Mesothelial cell of epicardium (in vitro differentiated cells): ENCODE results near the gene GJA10. TPM values are rescaled to one million over a fixed set of nuclear protein-coding genes. Genes with fewer than 3 reads are reported as not detected.
"Not testable (repeated sequence)": the region's sequence is repeated elsewhere in the genome, so short reads cannot be mapped to it uniquely, and the experiment has no call there.

Source experiments
- DNase-seq, 2 experiments: peaks; one replicate each; pipeline ENCODE4 v3.0.0; 2021; ENCODE audit warnings: low spot score in 2 of 2; ENCODE audit not compliant: unreplicated experiment in 2 of 2
- H3K27ac Mint-ChIP-seq: 2 replicates; pipeline ENCODE4 v1.8.0; 2021; ENCODE audit warnings: mixed read lengths
- H3K27me3 Mint-ChIP-seq: 2 replicates; pipeline ENCODE4 v1.8.0; 2021; ENCODE audit warnings: low read depth, mixed read lengths
- H3K36me3 Mint-ChIP-seq: 2 replicates; pipeline ENCODE4 v1.8.0; 2021; ENCODE audit warnings: mixed read lengths
- H3K4me1 Mint-ChIP-seq: 2 replicates; pipeline ENCODE4 v1.8.0; 2021; ENCODE audit warnings: mixed read lengths
- H3K4me3 Mint-ChIP-seq: 2 replicates; pipeline ENCODE4 v1.8.0; 2021; ENCODE audit warnings: mild to moderate bottlenecking, moderate library complexity, mixed read lengths
- H3K9me3 Mint-ChIP-seq: 2 replicates; pipeline ENCODE4 v1.8.0; 2021; ENCODE audit warnings: mixed read lengths
- total RNA-seq: library from RNA; stranded (reverse); gene quantifications from 3 replicates; pipeline ENCODE4 v1.2.1, GENCODE V29; 2021
- TF ChIP-seq, protein P1 (sequence below): fragments of 200-600 bp; sonication (generic); IDR thresholded peaks from one replicate; pipeline ENCODE4 v1.5.0; 2021; ENCODE audit warnings: antibody characterized with exemption; ENCODE audit not compliant: unreplicated experiment

GJA10 gene
- total RNA-seq, 1 donor from 2014 or later: not detected

DNA sequence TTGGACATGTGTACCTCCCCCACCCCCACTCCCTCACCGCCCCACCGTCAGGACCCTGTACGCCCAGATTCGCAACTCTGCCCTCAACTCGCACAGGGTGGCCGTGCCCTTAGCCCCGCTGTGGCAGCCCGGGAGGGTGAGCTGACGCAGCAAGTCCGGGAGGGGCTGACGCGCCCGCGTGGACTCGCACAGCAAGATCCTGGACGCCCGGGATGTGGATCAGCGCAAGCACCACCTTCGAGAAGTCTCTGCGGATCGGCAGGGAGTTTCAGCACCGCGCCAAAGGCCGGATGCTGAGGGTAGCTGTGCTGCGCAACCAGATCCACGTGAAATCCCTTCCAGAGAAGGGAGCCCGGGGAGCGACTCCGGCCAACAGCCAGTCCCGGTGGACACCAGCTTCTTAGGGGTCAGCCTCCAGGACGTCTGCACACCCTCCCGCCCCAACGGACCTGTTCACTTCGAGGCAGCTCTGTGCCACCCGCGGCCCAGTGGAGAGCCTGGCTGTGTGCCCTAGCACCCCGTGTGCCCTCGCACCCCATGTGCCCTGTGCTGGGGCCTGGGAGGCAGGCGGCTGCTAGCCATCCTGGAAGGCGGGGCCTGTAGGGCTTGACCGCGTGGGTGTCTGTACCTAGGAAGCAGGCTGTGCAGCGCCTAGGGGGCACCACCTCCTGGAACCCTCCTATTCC, 6.7 kb upstream of the GJA10 start:
- DNase-seq: no peak
- Mint-ChIP-seq H3K36me3 (no peaks in the 10 kb centered on the region), H3K4me1 (peaks cover 10% of the 10 kb centered on the region)

DNA sequence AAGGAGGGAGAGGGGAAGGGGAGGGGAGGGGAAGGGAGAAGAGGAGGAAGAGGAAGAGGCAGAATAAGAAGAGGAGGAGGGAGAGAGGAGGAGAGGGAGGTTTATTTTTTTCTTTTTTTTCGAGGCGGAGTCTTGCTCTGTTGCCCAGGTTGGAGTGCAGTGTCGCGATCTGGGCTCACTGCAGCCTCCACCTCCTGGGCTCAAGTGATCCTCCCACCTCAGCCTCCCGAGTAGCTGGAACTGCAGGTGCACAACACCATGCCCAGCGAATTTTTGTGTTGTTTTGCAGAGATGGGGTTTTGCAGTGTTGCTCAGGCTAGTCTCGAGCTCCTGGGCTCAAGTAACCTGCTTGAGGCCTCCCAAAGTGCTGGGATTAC, 6.1 kb upstream of the GJA10 start:
- Mint-ChIP-seq H3K4me1 (peaks cover 10% of the 10 kb centered on the region), H3K27me3 (peaks cover 29% of the 10 kb centered on the region), H3K4me3 (no peak overlapping the region), H3K36me3 (no peaks in the 10 kb centered on the region), H3K27ac (no peak overlapping the region), H3K9me3 (no peaks in the 10 kb centered on the region)
- TF ChIP-seq, protein P1, sequence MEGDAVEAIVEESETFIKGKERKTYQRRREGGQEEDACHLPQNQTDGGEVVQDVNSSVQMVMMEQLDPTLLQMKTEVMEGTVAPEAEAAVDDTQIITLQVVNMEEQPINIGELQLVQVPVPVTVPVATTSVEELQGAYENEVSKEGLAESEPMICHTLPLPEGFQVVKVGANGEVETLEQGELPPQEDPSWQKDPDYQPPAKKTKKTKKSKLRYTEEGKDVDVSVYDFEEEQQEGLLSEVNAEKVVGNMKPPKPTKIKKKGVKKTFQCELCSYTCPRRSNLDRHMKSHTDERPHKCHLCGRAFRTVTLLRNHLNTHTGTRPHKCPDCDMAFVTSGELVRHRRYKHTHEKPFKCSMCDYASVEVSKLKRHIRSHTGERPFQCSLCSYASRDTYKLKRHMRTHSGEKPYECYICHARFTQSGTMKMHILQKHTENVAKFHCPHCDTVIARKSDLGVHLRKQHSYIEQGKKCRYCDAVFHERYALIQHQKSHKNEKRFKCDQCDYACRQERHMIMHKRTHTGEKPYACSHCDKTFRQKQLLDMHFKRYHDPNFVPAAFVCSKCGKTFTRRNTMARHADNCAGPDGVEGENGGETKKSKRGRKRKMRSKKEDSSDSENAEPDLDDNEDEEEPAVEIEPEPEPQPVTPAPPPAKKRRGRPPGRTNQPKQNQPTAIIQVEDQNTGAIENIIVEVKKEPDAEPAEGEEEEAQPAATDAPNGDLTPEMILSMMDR: no peak
- DNase-seq: no peak

More for the DNA sequence above, 6.7 kb upstream of the GJA10 start:
- Mint-ChIP-seq H3K9me3 (no peaks in the 10 kb centered on the region), H3K4me3 (no peak overlapping the region), H3K27me3 (peaks cover 27% of the 10 kb centered on the region), H3K27ac (no peak overlapping the region)
- TF ChIP-seq, protein P1: no peak

DNA sequence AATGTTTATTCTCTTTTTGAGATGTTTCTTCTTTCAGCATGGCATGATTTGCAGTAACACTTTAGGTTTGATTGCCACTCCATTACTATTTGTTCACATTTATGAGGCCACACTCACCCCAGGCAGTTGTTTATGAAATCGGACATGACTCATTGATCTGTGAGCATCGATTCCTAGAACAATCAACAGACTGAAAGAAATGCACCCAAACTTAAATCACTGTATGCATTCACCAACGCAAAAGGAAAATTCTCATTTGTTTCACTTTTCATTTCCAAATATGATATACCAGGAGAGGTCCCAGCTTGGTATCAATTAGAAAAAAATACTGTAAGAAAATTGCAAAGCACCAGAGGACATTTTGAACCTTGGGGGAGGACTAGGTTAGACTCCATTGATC, 5.4 kb upstream of the GJA10 start:
- Mint-ChIP-seq H3K4me1 (peaks cover 10% of the 10 kb centered on the region), H3K4me3 (no peak overlapping the region), H3K36me3 (no peaks in the 10 kb centered on the region), H3K27ac (no peak overlapping the region), H3K27me3 (peaks cover 36% of the 10 kb centered on the region), H3K9me3 (no peaks in the 10 kb centered on the region)
- TF ChIP-seq, protein P1: no peak
- DNase-seq: no peak

DNA sequence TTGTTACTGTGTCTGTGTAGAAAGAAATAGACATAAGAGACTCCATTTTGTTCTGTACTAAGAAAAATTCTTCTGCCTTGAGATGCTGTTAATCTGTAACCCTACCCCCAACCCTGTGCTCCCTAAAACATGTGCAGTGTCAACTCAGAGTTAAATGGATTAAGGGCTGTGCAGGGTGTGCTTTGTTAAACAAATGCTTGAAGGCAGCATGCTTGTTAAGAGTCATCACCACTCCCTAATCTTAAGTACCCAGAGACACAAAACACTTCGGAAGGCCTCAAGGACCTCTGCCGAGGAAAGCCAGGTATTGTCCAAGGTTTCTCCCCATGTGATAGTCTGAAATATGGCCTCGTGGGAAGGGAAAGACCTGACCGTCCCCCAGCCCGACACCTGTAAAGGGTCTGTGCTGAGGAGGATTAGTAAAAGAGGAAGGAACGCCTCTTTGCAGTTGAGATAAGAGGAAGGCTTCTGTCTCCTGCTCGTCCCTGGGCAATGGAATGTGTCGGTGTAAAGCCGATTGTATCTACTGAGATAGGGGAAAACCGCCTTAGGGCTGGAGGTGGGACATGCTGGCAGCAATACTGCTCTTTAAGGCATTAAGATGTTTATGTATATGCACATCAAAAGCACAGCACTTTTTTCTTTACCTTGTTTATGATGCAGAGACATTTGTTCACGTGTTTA, 3.3 kb upstream of the GJA10 start:
- not testable (repeated sequence) for H3K36me3 Mint-ChIP-seq, H3K4me3 Mint-ChIP-seq, H3K9me3 Mint-ChIP-seq, H3K27ac Mint-ChIP-seq, DNase-seq
- Mint-ChIP-seq H3K4me1 (peaks cover 10% of the 10 kb centered on the region), H3K27me3 (peaks cover 37% of the 10 kb centered on the region)

DNA sequence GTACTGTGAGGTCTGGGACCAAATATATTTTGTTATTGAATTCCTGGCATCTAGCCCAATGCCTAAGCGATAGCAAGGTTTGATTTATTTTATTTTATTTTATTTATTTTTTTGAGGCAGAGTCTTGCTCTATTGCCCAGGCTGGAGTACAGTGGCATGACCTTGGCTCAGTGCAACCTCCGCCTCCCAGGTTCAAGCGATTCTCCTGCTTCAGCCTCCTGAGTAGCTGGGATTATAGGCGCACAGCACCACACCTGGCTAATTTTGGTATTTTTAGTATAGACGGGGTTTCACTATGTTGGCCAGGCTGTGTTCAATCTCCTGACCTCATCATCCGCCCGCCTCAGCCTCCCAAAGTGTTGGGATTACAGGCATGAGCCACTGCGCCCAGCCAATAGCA, 1.7 kb upstream of the GJA10 start:
- H3K9me3 Mint-ChIP-seq, H3K27ac Mint-ChIP-seq, H3K36me3 Mint-ChIP-seq, DNase-seq, H3K4me3 Mint-ChIP-seq: not testable (repeated sequence)
- H3K4me1 Mint-ChIP-seq: peaks cover 10% of the 10 kb centered on the region
- peaks cover 42% of the 10 kb centered on the region for H3K27me3 Mint-ChIP-seq

DNA sequence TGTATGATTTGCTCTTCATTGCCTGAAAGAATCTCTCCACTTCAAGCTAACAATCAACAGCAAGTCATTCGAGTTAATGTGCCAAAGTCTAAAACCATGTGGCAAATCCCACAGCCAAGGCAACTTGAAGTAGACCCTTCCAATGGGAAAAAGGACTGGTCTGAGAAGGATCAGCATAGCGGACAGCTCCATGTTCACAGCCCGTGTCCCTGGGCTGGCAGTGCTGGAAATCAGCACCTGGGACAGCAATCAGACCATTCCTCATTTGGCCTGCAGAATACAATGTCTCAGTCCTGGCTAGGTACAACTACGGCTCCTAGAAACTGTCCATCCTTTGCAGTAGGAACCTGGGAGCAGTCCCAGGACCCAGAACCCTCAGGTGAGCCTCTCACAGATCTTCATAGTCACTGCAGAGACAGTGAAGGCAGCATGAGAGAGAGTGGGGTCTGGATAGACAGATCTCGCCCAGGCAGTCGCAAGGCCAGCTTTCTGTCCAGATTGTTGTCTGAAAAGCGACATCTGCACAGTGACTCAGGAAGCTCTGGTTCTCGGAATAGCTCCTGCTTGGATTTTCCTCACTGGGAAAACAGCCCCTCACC, 1.1 kb downstream of the GJA10 start:
- H3K4me1 Mint-ChIP-seq: peaks cover 10% of the 10 kb centered on the region

DNA sequence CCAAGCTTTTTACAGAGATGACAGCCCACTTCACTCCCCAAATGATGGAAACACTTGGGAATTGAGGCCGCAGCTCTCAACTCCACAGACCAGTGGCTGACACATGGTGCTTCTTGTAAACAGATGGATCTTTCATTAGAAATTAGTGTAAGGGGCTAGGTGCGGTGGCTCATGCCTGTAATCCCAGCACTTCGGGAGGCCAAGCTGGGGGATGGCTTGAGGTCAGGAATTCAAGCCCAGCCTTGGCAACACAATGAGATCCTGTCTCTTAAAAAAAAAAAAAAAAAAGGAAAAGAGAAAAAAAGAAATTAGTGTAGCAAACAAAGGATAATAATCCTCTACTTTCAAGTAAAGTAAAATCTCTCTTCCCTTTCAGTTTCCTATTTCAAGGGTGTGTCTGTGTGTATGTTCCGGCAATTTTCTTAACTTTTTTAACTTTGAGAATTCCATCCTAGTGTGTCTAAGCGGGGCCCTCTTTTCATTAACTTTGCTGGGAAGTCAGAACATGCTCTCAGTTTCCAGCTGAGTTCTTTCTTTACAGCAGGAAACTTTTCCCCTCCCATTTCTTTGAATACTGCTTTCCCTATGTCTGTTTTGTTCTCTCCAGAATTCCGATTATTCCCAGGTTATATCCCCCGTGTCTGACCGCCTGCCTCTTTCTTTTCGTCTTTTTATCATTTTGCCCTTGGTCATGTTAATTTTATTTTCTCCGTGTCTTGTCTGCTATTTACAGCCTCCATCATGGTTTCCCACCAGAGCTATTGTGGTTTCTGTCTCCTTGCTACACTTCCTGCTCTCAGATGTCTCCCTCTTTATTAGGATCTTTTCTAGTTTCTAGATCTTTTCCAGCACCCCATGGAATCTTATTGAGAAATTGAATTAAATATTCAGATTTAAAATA, 16.0 kb downstream of the GJA10 start:
- DNase-seq, H3K4me3 Mint-ChIP-seq, H3K36me3 Mint-ChIP-seq, H3K4me1 Mint-ChIP-seq, H3K27ac Mint-ChIP-seq, H3K27me3 Mint-ChIP-seq: not testable (repeated sequence)
- H3K9me3 Mint-ChIP-seq: peaks cover 10% of the 10 kb centered on the region

More for the DNA sequence above, 1.1 kb downstream of the GJA10 start:
- TF ChIP-seq, protein P1: no peak
- no peak overlapping the region for H3K27ac Mint-ChIP-seq
- no peaks in the 10 kb centered on the region for H3K9me3 Mint-ChIP-seq
- no peak overlapping the region for H3K4me3 Mint-ChIP-seq
- DNase-seq: peak in 1 of 2 experiments; percentile 69
- peaks cover 34% of the 10 kb centered on the region for H3K27me3 Mint-ChIP-seq
- no peaks in the 10 kb centered on the region for H3K36me3 Mint-ChIP-seq
